HepG2 (cell line): Measurements from ENCODE around the gene CRIP1. TPM values are rescaled to one million over a fixed set of nuclear protein-coding genes. Genes with fewer than 3 reads are reported as not detected.
A peak's percentile ranks its signal among the peaks of the same experiment; 100 is the strongest.

ENCODE experiments used
- AKAP8 ChIP-seq: sonication (generic); formaldehyde crosslinking; IDR thresholded peaks from 2 replicates; pipeline ENCODE4 v1.5.1; 2020; ENCODE audit warnings: mild to moderate bottlenecking, missing genetic modification reagents
- ATF4 ChIP-seq, 2 experiments: fragments of 450-650 bp in 1 of 2; sonication (generic) in 1 of 2; formaldehyde crosslinking; IDR thresholded peaks; 2 replicates each; pipeline versions ENCODE4 v1.5.0 to v1.8.0; 2020 to 2022; ENCODE audit warnings: mild to moderate bottlenecking in 1 of 2, missing genetic modification reagents in 1 of 2
- CREB1 ChIP-seq, 2 experiments: fragments of 450-650 bp in 1 of 2; IDR thresholded peaks; 2 replicates each; pipeline ENCODE4 v1.6.1; 2016 to 2017; ENCODE audit warnings: control low read depth in 1 of 2, mild to moderate bottlenecking in 1 of 2, missing compliant biosample characterization in 1 of 2, missing genetic modification characterization in 1 of 2
- EHMT2 ChIP-seq: fragments of 200-600 bp; sonication (generic); IDR thresholded peaks from 2 replicates; pipeline ENCODE4 v1.7.0; 2017; ENCODE audit warnings: antibody characterized with exemption, low read depth, low read length, borderline replicate concordance
- MLLT10 ChIP-seq: sonication (generic); formaldehyde crosslinking; IDR thresholded peaks from 2 replicates; pipeline ENCODE4 v1.4.0; 2020; ENCODE audit warnings: missing genetic modification reagents
- SP1 ChIP-seq, 2 experiments: fragments of 450-650 bp in 1 of 2; sonication (generic) in 1 of 2; formaldehyde crosslinking in 1 of 2; IDR thresholded peaks; 2 replicates each; pipeline versions ENCODE4 v1.4.0 to v1.6.1; 2016 to 2020; ENCODE audit warnings: missing genetic modification reagents in 1 of 2
- TRAFD1 ChIP-seq: sonication (generic); formaldehyde crosslinking; IDR thresholded peaks from 2 replicates; pipeline ENCODE4 v1.5.1; 2020; ENCODE audit warnings: missing genetic modification reagents, mild to moderate bottlenecking, borderline replicate concordance
- ZBTB40 ChIP-seq, 2 experiments: fragments of 450-650 bp in 1 of 2; sonication (generic) in 1 of 2; formaldehyde crosslinking in 1 of 2; IDR thresholded peaks; 2 replicates each; pipeline versions ENCODE4 v1.6.1 to v1.8.0; 2016 to 2022; ENCODE audit warnings: antibody characterized with exemption in 1 of 2, mild to moderate bottlenecking in 1 of 2, missing genetic modification reagents in 1 of 2
- ZGPAT ChIP-seq: IDR thresholded peaks from 2 replicates; pipeline ENCODE4 v1.6.1; 2016; ENCODE audit warnings: mild to moderate bottlenecking
- ZIK1 ChIP-seq: sonication (generic); formaldehyde crosslinking; IDR thresholded peaks from 2 replicates; pipeline ENCODE4 v1.5.0; 2020; ENCODE audit warnings: mild to moderate bottlenecking, low read depth, missing genetic modification reagents, borderline replicate concordance
- ZNF205 ChIP-seq: IDR thresholded peaks from 2 replicates; pipeline ENCODE4 v1.6.1; 2018; ENCODE audit warnings: missing biosample characterization, missing genetic modification reagents
- ZNF569 ChIP-seq: sonication (generic); formaldehyde crosslinking; IDR thresholded peaks from 2 replicates; pipeline ENCODE4 v1.5.0; 2020; ENCODE audit warnings: mild to moderate bottlenecking, missing genetic modification reagents, moderate library complexity, borderline replicate concordance
- ZNF709 ChIP-seq: sonication (generic); formaldehyde crosslinking; IDR thresholded peaks from 2 replicates; pipeline ENCODE4 v1.5.0; 2020; ENCODE audit warnings: mild to moderate bottlenecking, missing genetic modification reagents
- ZNF788 ChIP-seq: sonication (generic); formaldehyde crosslinking; IDR thresholded peaks from 2 replicates; pipeline ENCODE4 v1.5.0; 2020; ENCODE audit warnings: mild to moderate bottlenecking, missing genetic modification reagents, borderline replicate concordance
- polyA plus RNA-seq, 8 experiments: library from polyadenylated mRNA; depleted of rRNA in 3 of 8; stranded (reverse) in 7 of 8; unstranded in 1 of 8; fragments of >200 nt; fragmentation: Illumina TruSeq in 4 of 8; extraction: Trizol in 4 of 8; gene quantifications; 2 replicates each; pipeline versions ENCODE4 v1.2.1 to v1.2.3, GENCODE V29; 2011 to 2016; ENCODE audit warnings: low read depth in 4 of 8, missing spikeins in 1 of 8, mixed read lengths in 1 of 8; ENCODE audit not compliant: insufficient read depth in 1 of 8
- total RNA-seq, 5 experiments: library from RNA; depleted of rRNA; stranded (reverse); fragments of >200 nt; fragmentation: Illumina TruSeq; extraction: Trizol; gene quantifications; 2 replicates each; pipeline ENCODE4 v1.2.3, GENCODE V29; 2016; ENCODE audit warnings: low read depth in 1 of 5

The CRIP1 gene
- total and polyA plus RNA-seq, 2 of the 13 experiments (the other 11 are each of a cell fraction or from before 2014, with no cell fraction given), result 53.9 to 59.5 TPM

- TF ChIP-seq ZBTB40 (IDR thresholded peaks at IDR 0.05), result peak; percentile 88
- peak; percentile 74; the same call in 1 of the 2 replicates for TF ChIP-seq ZBTB40 (CRISPR knock-in tag; IDR thresholded peaks at IDR 0.05)
- no peak for TF ChIP-seq EHMT2
- no peak for TF ChIP-seq ZIK1 (CRISPR knock-in tag)
- no peak for TF ChIP-seq ATF4 (CRISPR knock-in tag; IDR thresholded peaks at IDR 0.05)
- TF ChIP-seq SP1 (IDR thresholded peaks at IDR 0.05), result no peak
- peak; percentile 57; the same call in 1 of the 2 replicates for TF ChIP-seq SP1 (CRISPR knock-in tag; IDR thresholded peaks at IDR 0.05)
- TF ChIP-seq ZNF569 (CRISPR knock-in tag), result no peak
- peak; percentile 73 for TF ChIP-seq ZNF709 (CRISPR knock-in tag)
- peak; percentile 42; the same call in 1 of the 2 replicates for TF ChIP-seq ZNF205 (CRISPR knock-in tag)
- TF ChIP-seq ZNF788 (CRISPR knock-in tag), result peak; percentile 82; the same call in 1 of the 2 replicates
- TF ChIP-seq CREB1 (IDR thresholded peaks at IDR 0.05), result peak; percentile 82
- TF ChIP-seq CREB1 (CRISPR knock-in tag; IDR thresholded peaks at IDR 0.05), result no peak
- no peak for TF ChIP-seq MLLT10 (CRISPR knock-in tag)
- TF ChIP-seq ZGPAT (CRISPR knock-in tag), result peak; percentile 76
- peak; percentile 100 for TF ChIP-seq AKAP8 (CRISPR knock-in tag)
- no peak for TF ChIP-seq TRAFD1 (CRISPR knock-in tag)
These were observed 4.1 kb downstream of the CRIP1 start, which contains the start of gene TEDC1 (continued) for GRCh38 chr14:105490572-105491365.
